Activated CD4-positive, alpha-beta T cell treated with anti-CD3 and anti-CD28 coated beads, Interleukin-2, Interleukin-6, amounts not matched to agents 100 ng/mL and 50 ng/mL, durations not matched to agents 16 hours and 8 hours (primary cell): ENCODE results near the gene NFATC3.

Experiments
- DNase-seq: peaks from one replicate; pipeline ENCODE4 v3.0.0-alpha.2; 2020

NFATC3 gene

DNA sequence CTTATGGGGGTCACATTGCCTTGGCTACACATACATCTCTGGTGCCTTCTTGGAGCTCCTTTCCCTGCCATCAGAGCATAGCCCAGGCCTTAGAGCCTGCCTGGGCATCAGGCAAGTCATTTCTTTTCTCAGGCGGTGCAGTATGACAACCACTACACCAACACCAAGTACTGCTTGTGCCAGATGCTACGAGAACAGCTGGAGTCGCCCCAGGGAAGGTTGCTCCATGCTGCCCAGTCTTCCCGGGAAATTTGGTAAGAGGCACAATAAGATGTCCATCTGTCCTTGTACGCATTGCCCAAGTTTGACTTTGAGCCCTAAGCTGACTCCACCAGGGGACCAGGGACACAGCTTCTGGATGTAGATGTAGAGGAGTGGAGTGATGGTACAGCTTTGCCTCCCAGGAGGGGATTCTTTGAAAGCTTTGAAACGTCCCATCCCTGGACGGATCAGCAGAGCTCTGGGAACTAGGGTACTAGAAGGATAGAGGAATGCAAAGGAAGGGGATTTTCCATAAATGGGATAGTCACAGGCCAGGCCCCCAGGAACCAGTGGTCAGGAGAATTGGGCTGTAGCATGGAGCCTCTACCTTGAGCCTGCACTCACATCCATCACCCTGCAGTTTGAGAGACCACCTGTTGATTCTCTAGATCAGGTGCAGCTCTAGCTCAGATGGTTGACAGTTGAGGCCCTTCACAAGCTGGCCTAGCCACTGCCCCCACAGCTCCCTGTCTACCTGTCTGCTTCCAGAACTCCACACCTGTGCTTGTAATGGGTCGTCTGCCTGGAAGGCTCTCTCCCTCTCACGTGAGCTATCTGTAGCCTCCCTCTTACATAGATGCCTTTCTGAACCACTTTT lies 11.0 kb upstream of the NFATC3 start:
- no peak for DNase-seq

- peak; percentile 87 for DNase-seq
Measured at GRCh38 chr16:68074850-68075555, 10.2 kb upstream of the NFATC3 start.

- no peak for DNase-seq
Measured at GRCh38 chr16:68075980-68076379, 9.2 kb upstream of the NFATC3 start.

DNA sequence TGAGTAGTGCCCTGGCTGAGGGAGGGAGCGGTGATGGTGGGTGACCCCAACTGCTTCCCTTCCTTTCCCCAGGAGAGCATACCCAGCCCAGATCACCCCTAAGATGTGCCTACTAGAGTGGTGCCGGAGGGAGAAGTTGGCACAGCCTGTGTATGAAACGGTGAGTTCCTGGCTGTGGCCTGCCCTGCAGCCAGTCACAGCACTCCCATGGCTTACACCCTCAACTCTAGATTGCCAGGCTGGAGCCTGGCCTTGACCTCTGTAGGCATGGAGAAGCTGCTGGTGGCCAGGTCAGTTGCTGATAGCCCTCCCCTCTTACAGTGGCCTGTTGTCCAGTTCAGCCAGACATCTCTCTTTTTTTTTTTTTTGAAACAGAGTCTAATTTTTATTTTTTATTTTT lies 8.6 kb upstream of the NFATC3 start:
- DNase-seq: no peak

DNA sequence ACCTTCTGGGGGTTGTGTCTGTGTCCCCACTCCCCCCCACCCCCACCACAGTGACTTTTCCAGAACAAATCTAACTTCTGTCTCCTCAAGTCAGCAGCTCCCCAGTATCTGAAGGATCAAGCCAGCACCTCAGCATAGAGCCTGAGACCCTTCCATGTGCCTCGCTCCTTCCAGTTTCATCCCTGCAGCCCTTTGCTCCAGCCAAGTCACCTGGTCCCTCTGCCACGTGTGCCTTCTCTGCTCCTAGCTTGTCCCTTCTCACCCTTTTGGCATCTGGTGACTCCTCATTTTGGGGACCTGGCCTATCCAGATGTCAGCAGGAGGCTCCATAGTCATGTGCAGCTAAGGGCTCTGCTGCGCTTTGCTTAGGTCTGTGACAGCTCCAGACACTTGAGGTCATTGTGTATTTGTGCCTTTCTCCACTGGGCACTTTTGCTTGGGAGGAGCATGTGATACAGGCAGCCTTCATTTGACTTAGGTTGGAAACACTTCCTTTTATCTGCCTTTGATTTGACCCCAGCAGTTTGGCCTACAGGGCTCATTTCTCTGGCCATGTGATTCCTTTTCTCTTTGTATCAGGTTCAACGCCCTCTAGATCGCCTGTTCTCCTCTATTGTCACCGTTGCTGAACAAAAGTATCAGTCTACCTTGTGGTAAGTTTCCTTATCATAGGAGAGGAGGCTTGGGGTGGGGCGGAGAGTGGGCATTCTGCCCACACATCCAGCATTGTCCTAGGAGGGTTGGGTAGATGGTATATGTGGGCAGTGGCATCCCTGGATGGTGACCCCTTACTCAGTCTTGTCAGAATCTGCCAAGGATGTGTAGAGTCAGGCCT lies 7.1 kb upstream of the NFATC3 start:
- no peak for DNase-seq

GRCh38 chr16:68078701-68079375 lies 6.3 kb upstream of the NFATC3 start:
- no peak for DNase-seq

GRCh38 chr16:68079376-68079625 lies 5.9 kb upstream of the NFATC3 start:
- DNase-seq: no peak

DNA sequence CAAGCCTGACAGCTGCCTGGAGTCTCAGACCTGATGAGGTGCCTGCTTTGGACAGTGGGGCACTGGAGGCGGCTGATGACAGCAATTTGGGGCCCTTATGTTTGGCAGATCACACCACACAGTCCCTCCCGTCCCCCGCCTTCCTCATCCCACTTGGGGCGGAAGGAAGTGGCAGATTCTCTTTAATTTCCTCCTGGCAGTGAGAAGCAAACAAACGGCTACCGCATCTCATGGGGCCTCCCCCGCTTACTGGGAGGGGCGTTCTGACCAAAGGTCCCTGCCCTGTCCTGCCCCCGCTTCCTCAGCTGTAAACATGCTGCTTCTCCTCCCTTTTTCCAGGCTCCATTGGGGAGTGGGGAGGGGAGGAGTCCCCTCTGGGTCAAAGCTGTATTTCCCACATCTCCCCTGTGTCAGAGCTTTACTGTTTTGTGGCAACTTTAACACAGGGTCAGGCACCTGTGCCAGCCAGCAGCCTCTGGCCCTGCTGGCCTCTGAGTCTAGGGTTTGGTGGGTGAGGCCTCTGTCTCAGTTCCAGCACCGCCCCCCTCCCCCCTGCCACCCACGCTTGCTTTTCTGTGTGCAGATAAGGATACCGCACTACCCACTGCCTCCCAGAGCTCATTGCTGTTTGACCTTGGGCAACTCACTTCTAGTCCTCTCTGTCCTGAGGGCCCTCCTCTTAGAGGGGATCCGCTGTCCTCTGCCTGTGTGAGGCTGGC lies 5.4 kb upstream of the NFATC3 start:
- peak; percentile 88 for DNase-seq

GRCh38 chr16:68081861-68082628 lies 3.1 kb upstream of the NFATC3 start:
- peak; percentile 73 for DNase-seq

DNA sequence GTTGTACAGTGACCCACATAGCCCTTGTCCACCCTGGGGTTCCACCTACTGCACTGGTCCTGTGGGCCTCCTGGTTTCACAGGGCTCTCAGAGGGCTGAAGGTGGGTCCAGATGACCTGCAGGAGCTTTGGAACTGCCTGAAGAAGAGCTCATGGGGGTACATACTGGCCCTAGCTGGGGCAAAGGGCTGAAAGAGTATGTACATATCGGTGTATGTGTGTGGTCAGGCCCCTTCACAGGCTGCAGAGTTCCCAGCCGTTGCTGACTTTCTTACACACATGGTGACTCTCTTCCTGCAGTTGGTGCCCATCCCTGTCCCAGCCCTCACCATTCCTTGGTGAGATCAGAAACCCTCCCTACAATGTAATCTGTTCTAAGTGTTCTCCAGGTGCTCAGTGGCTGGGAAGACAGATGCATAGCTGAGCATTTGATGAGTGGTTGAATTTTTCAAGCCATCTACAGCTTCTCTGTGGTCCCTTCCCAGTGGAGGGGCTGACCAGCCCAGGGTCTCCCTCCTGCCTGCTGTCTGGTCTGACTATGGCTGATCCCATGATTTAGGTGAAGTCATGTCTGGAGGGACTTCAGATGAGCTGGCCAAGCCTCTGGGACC lies 2.4 kb upstream of the NFATC3 start:
- DNase-seq: no peak

DNA sequence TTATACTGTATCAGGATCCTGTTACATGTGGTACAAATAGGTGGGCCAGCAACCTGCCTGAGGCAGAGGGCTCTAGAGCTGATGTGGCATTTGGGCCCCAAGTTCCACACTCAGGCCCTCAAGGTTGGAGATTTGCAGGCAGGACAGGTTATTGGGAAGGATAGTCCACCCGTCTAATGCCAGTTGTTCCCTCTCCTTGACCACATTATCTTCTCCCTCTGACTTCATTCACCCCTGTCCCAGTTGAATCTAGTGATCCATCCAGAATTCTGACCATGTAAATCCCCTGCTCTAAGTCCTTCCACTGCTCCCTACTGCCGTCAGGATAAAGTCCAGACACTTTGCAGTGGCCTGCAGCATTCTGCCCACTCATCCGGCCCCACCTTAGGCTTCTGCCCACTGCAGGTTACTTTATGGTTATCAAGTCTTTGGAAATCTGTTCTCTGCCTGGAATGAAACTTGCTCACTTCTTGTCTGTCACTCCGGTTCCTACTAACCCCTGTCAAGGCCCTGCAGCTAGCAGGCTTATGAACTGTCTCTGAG lies 1.9 kb upstream of the NFATC3 start:
- no peak for DNase-seq

DNA sequence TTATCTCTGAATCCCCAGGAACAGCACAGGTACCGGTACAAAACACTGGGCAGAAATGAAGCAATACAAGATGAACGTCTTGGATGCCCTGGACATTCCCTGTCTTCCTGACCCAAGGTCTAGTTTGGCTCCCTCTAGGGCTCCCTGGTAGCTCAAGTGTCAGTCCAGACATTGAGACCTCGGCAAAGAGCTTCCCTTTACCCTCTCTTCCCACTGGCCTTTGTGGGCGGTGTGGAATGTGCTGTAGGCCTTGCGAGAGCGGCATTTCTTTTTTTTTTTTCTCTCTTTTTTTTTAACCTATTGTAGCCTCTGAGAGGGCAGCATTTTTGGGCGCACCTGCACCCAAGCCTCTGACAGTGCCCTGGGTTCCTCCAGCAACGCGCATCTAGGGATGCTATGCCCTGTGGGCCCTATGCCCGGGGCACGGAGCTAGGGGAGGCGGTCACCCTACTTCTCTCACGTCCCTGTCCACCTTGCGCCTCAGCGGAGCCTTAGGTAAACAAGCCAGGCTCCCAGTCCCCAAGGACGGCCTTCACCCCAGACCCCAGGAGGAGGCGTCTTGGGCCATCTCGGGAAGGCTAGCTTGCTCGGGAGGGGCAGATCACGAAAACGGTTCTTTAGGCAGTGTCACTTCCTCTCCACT lies 1.2 kb upstream of the NFATC3 start:
- DNase-seq: no peak

GRCh38 chr16:68084504-68085258 lies 489 bp upstream of the NFATC3 start:
- DNase-seq: peak; percentile 93

DNA sequence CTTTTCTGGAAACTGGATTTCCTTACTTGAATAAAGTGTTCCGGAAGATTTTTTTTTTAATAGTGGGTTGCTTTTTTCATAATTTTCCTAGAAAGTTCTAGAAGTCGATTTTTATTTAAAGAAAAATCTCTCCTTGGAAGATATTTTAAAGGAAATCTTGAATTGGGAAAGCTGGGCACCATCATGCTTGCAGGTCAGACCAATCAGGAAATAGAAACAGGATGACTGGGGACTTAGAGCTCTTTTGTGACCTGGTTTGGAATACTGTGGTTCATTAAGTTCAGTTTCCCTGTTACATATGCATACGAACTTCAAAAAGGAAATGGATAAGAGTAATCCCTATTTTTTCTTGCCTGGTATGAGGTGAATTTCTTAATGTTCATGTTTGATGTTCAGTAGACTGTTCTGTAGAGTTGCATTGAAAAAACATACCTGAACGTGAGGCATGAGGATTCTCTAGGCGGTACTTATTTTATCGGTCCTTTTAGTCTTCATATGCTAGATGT lies 1.2 kb downstream of the NFATC3 start:
- no peak for DNase-seq

DNA sequence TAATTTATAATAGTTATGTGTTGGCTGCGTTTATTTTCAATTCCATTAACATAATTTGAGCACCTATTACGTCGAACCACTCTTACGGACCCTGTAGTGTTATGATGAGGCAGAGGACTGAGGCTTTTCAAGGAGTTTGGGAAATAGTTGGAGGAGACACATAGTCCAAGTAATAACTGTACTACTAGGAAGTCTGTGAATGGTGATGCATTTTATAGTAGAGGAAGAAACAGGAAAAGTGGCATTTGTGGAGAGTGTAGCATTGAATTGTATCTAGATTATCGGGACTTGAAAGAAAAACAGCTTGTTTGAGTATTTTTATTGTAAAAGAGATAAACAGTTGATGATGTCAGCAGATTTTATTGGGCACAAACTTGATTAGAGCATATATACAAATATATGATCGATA lies 1.7 kb downstream of the NFATC3 start:
- DNase-seq: no peak

- no peak for DNase-seq
Measured at GRCh38 chr16:68087688-68088087, 2.5 kb downstream of the NFATC3 start.

- DNase-seq: no peak
Measured at GRCh38 chr16:68088130-68088972, 3.2 kb downstream of the NFATC3 start.

- no peak for DNase-seq
Measured at GRCh38 chr16:68089067-68089466, 3.9 kb downstream of the NFATC3 start.
